GM23338 (cell line): ENCODE measurements around the gene USH1C. TPM values are rescaled to one million over a fixed set of nuclear protein-coding genes. Genes with fewer than 3 reads are reported as not detected.

Experiments used
- ATAC-seq: fragments of 200-7000 bp; cut with Tn5 transposase; 3 replicates; pipeline ENCODE4 v1.9.1; 2020
- DNase-seq: peaks from one replicate; pipeline ENCODE4 v3.0.0-alpha.2; 2015; ENCODE audit warnings: low spot score
- H2AFZ ChIP-seq: fragments of 200-600 bp; sonication (generic); 2 replicates; pipeline ENCODE4 v1.8.0; 2016; ENCODE audit warnings: antibody characterized with exemption, mild to moderate bottlenecking, moderate library complexity
- H3F3A ChIP-seq: fragments of 200-600 bp; sonication (generic); replicated peaks from 2 replicates; pipeline ENCODE4 v1.8.0; 2017; ENCODE audit warnings: antibody characterized with exemption, mixed run types, low read depth
- H3K27ac ChIP-seq: fragments of 200-600 bp; sonication (generic); 2 replicates; pipeline ENCODE4 v1.6.1; 2016; ENCODE audit warnings: low read depth
- H3K27me3 ChIP-seq: fragments of 200-600 bp; sonication (generic); 2 replicates; pipeline ENCODE4 v1.8.0; 2016; ENCODE audit warnings: mild to moderate bottlenecking, mixed run types, moderate library complexity; ENCODE audit not compliant: insufficient read depth
- H3K36me3 ChIP-seq: fragments of 200-600 bp; sonication (generic); 2 replicates; pipeline ENCODE4 v1.8.0; 2016; ENCODE audit warnings: mild to moderate bottlenecking; ENCODE audit not compliant: insufficient read depth
- H3K4me1 ChIP-seq: fragments of 200-600 bp; sonication (generic); 2 replicates; pipeline ENCODE4 v1.8.0; 2016; ENCODE audit warnings: mild to moderate bottlenecking, moderate library complexity; ENCODE audit not compliant: insufficient read depth
- H3K4me2 ChIP-seq: fragments of 200-600 bp; sonication (generic); 2 replicates; pipeline ENCODE4 v1.7.1; 2017; ENCODE audit warnings: mixed run types
- H3K4me3 ChIP-seq: fragments of 200-600 bp; sonication (generic); 2 replicates; pipeline ENCODE4 v1.6.1; 2016; ENCODE audit warnings: mixed run types
- H3K79me2 ChIP-seq: fragments of 200-600 bp; sonication (generic); replicated peaks from 2 replicates; pipeline ENCODE4 v1.8.0; 2017; ENCODE audit warnings: mild to moderate bottlenecking; ENCODE audit not compliant: insufficient read depth
- H3K9me2 ChIP-seq: fragments of 200-600 bp; sonication (generic); 2 replicates; pipeline ENCODE4 v1.8.0; 2017; ENCODE audit not compliant: insufficient read depth
- H4K20me1 ChIP-seq: fragments of 200-600 bp; sonication (generic); replicated peaks from 2 replicates; pipeline ENCODE4 v1.8.0; 2017; ENCODE audit warnings: mild to moderate bottlenecking; ENCODE audit not compliant: insufficient read depth
- H3K27ac Mint-ChIP-seq: 2 replicates; pipeline ENCODE4 v1.8.0; 2020; ENCODE audit warnings: inconsistent platforms, mild to moderate bottlenecking, moderate library complexity, mixed read lengths
- H3K27me3 Mint-ChIP-seq: 3 replicates; pipeline ENCODE4 v1.8.0; 2022; ENCODE audit warnings: low read depth, mild to moderate bottlenecking, moderate library complexity, mixed read lengths, inconsistent platforms; ENCODE audit not compliant: insufficient read depth, poor library complexity
- H3K36me3 Mint-ChIP-seq: 3 replicates; pipeline ENCODE4 v1.8.0; 2021; ENCODE audit warnings: low read depth, mild to moderate bottlenecking, inconsistent platforms, moderate library complexity, mixed read lengths
- H3K4me1 Mint-ChIP-seq: 3 replicates; pipeline ENCODE4 v1.8.0; 2020; ENCODE audit warnings: mild to moderate bottlenecking, inconsistent platforms, mixed read lengths
- H3K4me3 Mint-ChIP-seq: 3 replicates; pipeline ENCODE4 v1.8.0; 2021; ENCODE audit warnings: moderate library complexity, mild to moderate bottlenecking, inconsistent platforms, mixed read lengths
- H3K9me3 Mint-ChIP-seq: 3 replicates; pipeline ENCODE4 v1.8.0; 2020; ENCODE audit warnings: moderate library complexity, mild to moderate bottlenecking, inconsistent platforms, mixed read lengths
- CREB1 ChIP-seq: fragments of 250-450 bp; sonication (Bioruptor Pico); IDR thresholded peaks from 2 replicates; pipeline ENCODE4 v1.5.0; 2020; ENCODE audit warnings: low read depth, mild to moderate bottlenecking, moderate library complexity
- EZH2 ChIP-seq: fragments of 200-600 bp; sonication (generic); IDR thresholded peaks from one replicate; pipeline ENCODE4 v1.8.0; 2017; ENCODE audit warnings: antibody characterized with exemption, mild to moderate bottlenecking, low read depth; ENCODE audit not compliant: unreplicated experiment
- EZH2phosphoT487 ChIP-seq: fragments of 200-600 bp; sonication (generic); IDR thresholded peaks from one replicate; pipeline ENCODE4 v1.8.1; 2018; ENCODE audit warnings: antibody characterized with exemption; ENCODE audit not compliant: unreplicated experiment
- JUNB ChIP-seq: IDR thresholded peaks from one replicate; pipeline ENCODE4 v1.6.1; 2016; ENCODE audit warnings: antibody characterized with exemption; ENCODE audit not compliant: unreplicated experiment
- NANOG ChIP-seq: IDR thresholded peaks from 2 replicates; pipeline ENCODE4 v1.6.1; 2016; ENCODE audit warnings: antibody characterized with exemption, borderline replicate concordance
- POLR2AphosphoS5 ChIP-seq: IDR thresholded peaks from 2 replicates; pipeline ENCODE4 v1.6.1; 2016; ENCODE audit warnings: antibody characterized with exemption, low read depth
- REST ChIP-seq: IDR thresholded peaks from one replicate; pipeline ENCODE4 v1.6.1; 2018; ENCODE audit warnings: antibody characterized with exemption; ENCODE audit not compliant: unreplicated experiment
- STAT1 ChIP-seq: IDR thresholded peaks from one replicate; pipeline ENCODE4 v1.6.1; 2016; ENCODE audit warnings: antibody characterized with exemption; ENCODE audit not compliant: unreplicated experiment
- ZNF114 ChIP-seq: fragments of 250-450 bp; sonication (Bioruptor Pico); IDR thresholded peaks from 2 replicates; pipeline ENCODE4 v1.5.0; 2020; ENCODE audit warnings: mild to moderate bottlenecking, moderate library complexity
- ZNF331 ChIP-seq: fragments of 250-450 bp; sonication (Bioruptor Pico); IDR thresholded peaks from 2 replicates; pipeline ENCODE4 v1.5.0; 2020; ENCODE audit warnings: low read depth, mild to moderate bottlenecking, moderate library complexity
- polyA plus RNA-seq: library from polyadenylated mRNA; unstranded; fragments of >200 nt; fragmentation: Nextera tagmentation; extraction: Ambion mirVana; gene quantifications from 2 replicates; pipeline ENCODE4 v1.2.1, GENCODE V29; 2016
- total RNA-seq: library from RNA; depleted of rRNA; stranded (reverse); fragments of >200 nt; shearing (Covaris generic); gene quantifications from 2 replicates; pipeline ENCODE4 v1.2.3, GENCODE V29; 2014
- TF ChIP-seq, protein P1 (sequence below): IDR thresholded peaks from 2 replicates; pipeline ENCODE4 v1.6.1; 2016; ENCODE audit warnings: antibody characterized with exemption
- TF ChIP-seq, protein P2 (sequence below), 2 experiments: fragments of 200-600 bp in 1 of 2; sonication (generic) in 1 of 2; conservative IDR thresholded peaks; 2 replicates each; pipeline versions ENCODE4 v1.5.1 to v1.6.1; 2016 to 2017; ENCODE audit warnings: antibody characterized with exemption in 2 of 2, low read depth in 2 of 2, mild to moderate bottlenecking in 2 of 2, moderate library complexity in 1 of 2
- TF ChIP-seq, protein P3 (sequence below): fragments of 250-450 bp; sonication (Bioruptor Pico); IDR thresholded peaks from 2 replicates; pipeline ENCODE4 v1.5.0; 2020; ENCODE audit warnings: mild to moderate bottlenecking, moderate library complexity

USH1C gene
- total and polyA plus RNA-seq, 2 experiments from 2014 or later, result 1.3 to 1.8 TPM

DNA sequence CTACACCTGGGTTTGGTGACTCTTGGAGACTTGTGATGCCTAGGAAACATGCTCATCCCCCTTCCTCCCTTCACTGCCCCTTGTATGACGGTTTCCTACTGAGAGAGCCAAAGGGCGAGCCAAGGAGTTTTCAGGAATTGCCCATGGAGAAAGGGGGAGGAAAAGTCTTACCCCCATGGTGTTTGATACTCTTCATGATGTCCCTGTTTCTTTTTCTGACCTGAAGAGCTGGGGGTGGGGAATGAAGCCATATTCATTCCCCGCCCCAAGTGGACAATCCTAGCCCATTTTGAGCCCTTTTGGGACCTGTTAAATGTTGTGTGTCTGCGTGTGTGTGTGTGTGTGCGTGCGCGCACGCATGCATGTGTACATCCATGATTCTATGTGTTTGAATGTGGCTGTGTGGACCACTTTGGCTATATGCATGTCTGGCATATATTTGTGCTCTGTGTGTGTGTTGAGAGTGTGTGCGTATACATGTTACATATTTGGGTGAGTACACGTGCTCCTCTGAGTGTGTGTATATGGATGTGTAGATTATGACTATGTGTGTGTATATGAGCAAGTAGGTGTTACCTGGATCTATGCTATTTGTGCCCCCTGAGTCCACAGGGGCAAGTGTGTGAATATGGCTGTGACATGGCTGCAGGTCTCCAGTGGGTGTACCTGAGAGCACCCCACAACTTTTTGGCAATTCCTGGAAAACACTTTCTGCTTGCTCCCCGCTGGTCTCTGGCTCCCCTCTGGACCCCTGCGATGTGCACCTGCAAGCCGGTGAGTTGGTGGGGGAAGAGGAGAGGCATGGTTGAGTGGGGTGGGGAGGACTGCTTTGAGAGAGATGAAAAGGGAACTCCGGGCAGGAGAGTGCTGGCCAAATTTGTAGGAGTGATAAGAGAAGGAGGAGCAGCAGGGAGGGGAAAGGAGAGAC, 27.5 kb upstream of the USH1C start:
- no peaks in the 10 kb centered on the region for H3F3A ChIP-seq
- no peaks in the 10 kb centered on the region for H3K4me1 ChIP-seq
- no peak for TF ChIP-seq STAT1
- TF ChIP-seq ZNF331, result no peak
- TF ChIP-seq, protein P1, sequence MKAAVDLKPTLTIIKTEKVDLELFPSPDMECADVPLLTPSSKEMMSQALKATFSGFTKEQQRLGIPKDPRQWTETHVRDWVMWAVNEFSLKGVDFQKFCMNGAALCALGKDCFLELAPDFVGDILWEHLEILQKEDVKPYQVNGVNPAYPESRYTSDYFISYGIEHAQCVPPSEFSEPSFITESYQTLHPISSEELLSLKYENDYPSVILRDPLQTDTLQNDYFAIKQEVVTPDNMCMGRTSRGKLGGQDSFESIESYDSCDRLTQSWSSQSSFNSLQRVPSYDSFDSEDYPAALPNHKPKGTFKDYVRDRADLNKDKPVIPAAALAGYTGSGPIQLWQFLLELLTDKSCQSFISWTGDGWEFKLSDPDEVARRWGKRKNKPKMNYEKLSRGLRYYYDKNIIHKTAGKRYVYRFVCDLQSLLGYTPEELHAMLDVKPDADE, result no peak
- no peak for TF ChIP-seq JUNB
- TF ChIP-seq EZH2, result no peak
- TF ChIP-seq, protein P2, sequence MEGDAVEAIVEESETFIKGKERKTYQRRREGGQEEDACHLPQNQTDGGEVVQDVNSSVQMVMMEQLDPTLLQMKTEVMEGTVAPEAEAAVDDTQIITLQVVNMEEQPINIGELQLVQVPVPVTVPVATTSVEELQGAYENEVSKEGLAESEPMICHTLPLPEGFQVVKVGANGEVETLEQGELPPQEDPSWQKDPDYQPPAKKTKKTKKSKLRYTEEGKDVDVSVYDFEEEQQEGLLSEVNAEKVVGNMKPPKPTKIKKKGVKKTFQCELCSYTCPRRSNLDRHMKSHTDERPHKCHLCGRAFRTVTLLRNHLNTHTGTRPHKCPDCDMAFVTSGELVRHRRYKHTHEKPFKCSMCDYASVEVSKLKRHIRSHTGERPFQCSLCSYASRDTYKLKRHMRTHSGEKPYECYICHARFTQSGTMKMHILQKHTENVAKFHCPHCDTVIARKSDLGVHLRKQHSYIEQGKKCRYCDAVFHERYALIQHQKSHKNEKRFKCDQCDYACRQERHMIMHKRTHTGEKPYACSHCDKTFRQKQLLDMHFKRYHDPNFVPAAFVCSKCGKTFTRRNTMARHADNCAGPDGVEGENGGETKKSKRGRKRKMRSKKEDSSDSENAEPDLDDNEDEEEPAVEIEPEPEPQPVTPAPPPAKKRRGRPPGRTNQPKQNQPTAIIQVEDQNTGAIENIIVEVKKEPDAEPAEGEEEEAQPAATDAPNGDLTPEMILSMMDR (conservative IDR thresholded peaks at IDR 0.05; ENCODE audit: low read depth in 2 of 2), result no peak
- TF ChIP-seq EZH2phosphoT487, result no peak
- TF ChIP-seq CREB1 (CRISPR knock-in tag), result no peak
- TF ChIP-seq REST, result no peak
- TF ChIP-seq, protein P3, sequence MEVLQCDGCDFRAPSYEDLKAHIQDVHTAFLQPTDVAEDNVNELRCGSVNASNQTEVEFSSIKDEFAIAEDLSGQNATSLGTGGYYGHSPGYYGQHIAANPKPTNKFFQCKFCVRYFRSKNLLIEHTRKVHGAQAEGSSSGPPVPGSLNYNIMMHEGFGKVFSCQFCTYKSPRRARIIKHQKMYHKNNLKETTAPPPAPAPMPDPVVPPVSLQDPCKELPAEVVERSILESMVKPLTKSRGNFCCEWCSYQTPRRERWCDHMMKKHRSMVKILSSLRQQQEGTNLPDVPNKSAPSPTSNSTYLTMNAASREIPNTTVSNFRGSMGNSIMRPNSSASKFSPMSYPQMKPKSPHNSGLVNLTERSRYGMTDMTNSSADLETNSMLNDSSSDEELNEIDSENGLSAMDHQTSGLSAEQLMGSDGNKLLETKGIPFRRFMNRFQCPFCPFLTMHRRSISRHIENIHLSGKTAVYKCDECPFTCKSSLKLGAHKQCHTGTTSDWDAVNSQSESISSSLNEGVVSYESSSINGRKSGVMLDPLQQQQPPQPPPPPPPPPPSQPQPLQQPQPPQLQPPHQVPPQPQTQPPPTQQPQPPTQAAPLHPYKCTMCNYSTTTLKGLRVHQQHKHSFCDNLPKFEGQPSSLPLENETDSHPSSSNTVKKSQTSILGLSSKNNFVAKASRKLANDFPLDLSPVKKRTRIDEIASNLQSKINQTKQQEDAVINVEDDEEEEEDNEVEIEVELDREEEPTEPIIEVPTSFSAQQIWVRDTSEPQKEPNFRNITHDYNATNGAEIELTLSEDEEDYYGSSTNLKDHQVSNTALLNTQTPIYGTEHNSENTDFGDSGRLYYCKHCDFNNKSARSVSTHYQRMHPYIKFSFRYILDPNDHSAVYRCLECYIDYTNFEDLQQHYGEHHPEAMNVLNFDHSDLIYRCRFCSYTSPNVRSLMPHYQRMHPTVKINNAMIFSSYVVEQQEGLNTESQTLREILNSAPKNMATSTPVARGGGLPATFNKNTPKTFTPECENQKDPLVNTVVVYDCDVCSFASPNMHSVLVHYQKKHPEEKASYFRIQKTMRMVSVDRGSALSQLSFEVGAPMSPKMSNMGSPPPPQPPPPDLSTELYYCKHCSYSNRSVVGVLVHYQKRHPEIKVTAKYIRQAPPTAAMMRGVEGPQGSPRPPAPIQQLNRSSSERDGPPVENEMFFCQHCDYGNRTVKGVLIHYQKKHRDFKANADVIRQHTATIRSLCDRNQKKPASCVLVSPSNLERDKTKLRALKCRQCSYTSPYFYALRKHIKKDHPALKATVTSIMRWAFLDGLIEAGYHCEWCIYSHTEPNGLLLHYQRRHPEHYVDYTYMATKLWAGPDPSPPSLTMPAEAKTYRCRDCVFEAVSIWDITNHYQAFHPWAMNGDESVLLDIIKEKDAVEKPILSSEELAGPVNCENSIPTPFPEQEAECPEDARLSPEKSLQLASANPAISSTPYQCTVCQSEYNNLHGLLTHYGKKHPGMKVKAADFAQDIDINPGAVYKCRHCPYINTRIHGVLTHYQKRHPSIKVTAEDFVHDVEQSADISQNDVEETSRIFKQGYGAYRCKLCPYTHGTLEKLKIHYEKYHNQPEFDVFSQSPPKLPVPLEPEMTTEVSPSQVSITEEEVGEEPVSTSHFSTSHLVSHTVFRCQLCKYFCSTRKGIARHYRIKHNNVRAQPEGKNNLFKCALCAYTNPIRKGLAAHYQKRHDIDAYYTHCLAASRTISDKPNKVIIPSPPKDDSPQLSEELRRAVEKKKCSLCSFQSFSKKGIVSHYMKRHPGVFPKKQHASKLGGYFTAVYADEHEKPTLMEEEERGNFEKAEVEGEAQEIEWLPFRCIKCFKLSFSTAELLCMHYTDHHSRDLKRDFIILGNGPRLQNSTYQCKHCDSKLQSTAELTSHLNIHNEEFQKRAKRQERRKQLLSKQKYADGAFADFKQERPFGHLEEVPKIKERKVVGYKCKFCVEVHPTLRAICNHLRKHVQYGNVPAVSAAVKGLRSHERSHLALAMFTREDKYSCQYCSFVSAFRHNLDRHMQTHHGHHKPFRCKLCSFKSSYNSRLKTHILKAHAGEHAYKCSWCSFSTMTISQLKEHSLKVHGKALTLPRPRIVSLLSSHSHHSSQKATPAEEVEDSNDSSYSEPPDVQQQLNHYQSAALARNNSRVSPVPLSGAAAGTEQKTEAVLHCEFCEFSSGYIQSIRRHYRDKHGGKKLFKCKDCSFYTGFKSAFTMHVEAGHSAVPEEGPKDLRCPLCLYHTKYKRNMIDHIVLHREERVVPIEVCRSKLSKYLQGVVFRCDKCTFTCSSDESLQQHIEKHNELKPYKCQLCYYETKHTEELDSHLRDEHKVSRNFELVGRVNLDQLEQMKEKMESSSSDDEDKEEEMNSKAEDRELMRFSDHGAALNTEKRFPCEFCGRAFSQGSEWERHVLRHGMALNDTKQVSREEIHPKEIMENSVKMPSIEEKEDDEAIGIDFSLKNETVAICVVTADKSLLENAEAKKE, result no peak
- no peak for TF ChIP-seq NANOG
- TF ChIP-seq ZNF114, result no peak
- TF ChIP-seq POLR2AphosphoS5, result no peak
- H3K4me3 ChIP-seq, result no peak overlapping the region
- ATAC-seq (no peak), DNase-seq (no peak)
- H3K79me2 ChIP-seq, result no peaks in the 10 kb centered on the region
- H4K20me1 ChIP-seq, result no peaks in the 10 kb centered on the region
- H3K9me2 ChIP-seq, result no peaks in the 10 kb centered on the region
- Mint-ChIP-seq H3K36me3 (no peaks in the 10 kb centered on the region), H3K4me3 (no peak overlapping the region), H3K27ac (no peak overlapping the region), H3K27me3 (peaks cover 3% of the 10 kb centered on the region), H3K9me3 (no peaks in the 10 kb centered on the region), H3K4me1 (peaks cover 13% of the 10 kb centered on the region)
- H3K27ac ChIP-seq, result no peak overlapping the region
- H3K36me3 ChIP-seq, result no peaks in the 10 kb centered on the region
- H3K27me3 ChIP-seq, result no peaks in the 10 kb centered on the region
- no peak overlapping the region for H3K4me2 ChIP-seq
- no peak overlapping the region for H2AFZ ChIP-seq
